Epidermal melanocyte (primary cell): ENCODE data around the gene GNPAT.

Source experiments
- DNase-seq: peaks from one replicate; pipeline ENCODE4 v3.0.0; 2011; ENCODE audit warnings: low spot score; ENCODE audit not compliant: insufficient read length

The GNPAT gene

GRCh38 chr1:231242516-231243198 is 1.6 kb downstream of the GNPAT start:
- no peak for DNase-seq

- no peak for DNase-seq
Measured at GRCh38 chr1:231248778-231249177, 7.8 kb downstream of the GNPAT start.

- no peak for DNase-seq
Measured at GRCh38 chr1:231252336-231252735, 11.3 kb downstream of the GNPAT start.

GRCh38 chr1:231260351-231260750 is 19.3 kb downstream of the GNPAT start:
- DNase-seq, result no peak

GRCh38 chr1:231264642-231265041 is 23.6 kb downstream of the GNPAT start:
- no peak for DNase-seq

- DNase-seq, result no peak
Measured at GRCh38 chr1:231265379-231265778, 24.4 kb downstream of the GNPAT start.

- no peak for DNase-seq
Measured at GRCh38 chr1:231266811-231267322, 25.9 kb downstream of the GNPAT start.

GRCh38 chr1:231272173-231272572 is 31.2 kb downstream of the GNPAT start:
- DNase-seq, result no peak

- DNase-seq, result no peak
Measured at GRCh38 chr1:231272880-231273279, 31.9 kb downstream of the GNPAT start.

- DNase-seq, result no peak
Measured at GRCh38 chr1:231274119-231274825, 33.3 kb downstream of the GNPAT start.

- DNase-seq, result no peak
Measured at GRCh38 chr1:231278100-231278790, 37.2 kb downstream of the GNPAT start.

- no peak for DNase-seq
Measured at GRCh38 chr1:231279081-231279480, 38.1 kb downstream of the GNPAT start.

GRCh38 chr1:231279683-231280082 is 38.7 kb downstream of the GNPAT start:
- no peak for DNase-seq

GRCh38 chr1:231284441-231284840 is 43.4 kb downstream of the GNPAT start:
- DNase-seq, result no peak

- no peak for DNase-seq
Measured at GRCh38 chr1:231286603-231287002, 45.6 kb downstream of the GNPAT start.

GRCh38 chr1:231295938-231296337 is 54.9 kb downstream of the GNPAT start:
- DNase-seq, result no peak

GRCh38 chr1:231301990-231302389 is 61.0 kb downstream of the GNPAT start:
- no peak for DNase-seq

- no peak for DNase-seq
Measured at GRCh38 chr1:231310391-231310934, 69.5 kb downstream of the GNPAT start.

- no peak for DNase-seq
Measured at GRCh38 chr1:231311720-231312431, 70.9 kb downstream of the GNPAT start.

GRCh38 chr1:231312432-231312788 is 71.4 kb downstream of the GNPAT start:
- no peak for DNase-seq

- DNase-seq, result no peak
Measured at GRCh38 chr1:231313661-231314060, 72.6 kb downstream of the GNPAT start.
